Suppressor macrophage (primary cell): ENCODE measurements around the gene DHH.

Experiments used
- DNase-seq, 4 experiments: peaks; one replicate each; pipeline ENCODE4 v3.0.0-alpha.2; 2020 to 2022

The DHH gene

DNA sequence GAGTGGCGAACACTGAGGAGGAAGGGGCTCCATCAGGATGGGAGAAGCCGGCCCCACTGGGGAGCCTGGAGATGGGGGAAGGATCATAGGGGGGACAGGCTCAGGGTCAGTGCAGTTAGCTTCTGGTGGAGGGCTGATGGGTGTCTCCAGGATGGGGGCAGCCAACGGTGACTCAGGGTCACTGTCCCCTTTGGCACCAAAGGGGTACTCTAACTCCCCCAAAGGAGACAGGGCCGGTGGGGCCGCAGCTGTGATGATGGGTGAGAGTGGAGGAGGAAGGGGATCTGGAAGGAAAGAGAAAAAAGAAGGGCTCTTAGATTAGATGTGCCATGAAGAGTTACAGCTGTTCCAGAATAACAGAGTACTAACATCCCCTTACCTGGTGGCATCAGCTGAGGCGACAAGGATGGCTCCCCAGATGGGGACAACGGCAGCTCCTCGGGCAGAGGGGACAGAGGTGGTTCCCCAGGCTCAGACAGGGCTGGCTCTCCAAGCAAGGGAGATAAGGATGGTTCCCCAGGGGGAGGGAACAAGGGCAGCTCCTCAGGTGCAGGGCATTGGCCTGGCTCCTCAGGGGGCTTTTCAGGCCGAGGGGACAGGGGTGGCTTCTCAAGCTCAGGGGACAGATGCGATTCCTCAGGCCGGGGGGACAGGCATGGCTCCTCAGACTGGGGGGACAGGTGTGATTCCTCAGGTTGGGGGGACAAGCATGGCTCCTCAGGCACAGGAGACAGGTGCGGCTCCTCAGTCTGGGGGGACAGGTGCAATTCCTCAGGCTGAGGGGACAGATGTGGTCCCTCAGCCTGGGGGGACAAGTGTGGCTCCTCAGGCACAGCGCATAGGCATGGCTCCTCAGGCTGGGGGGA, 43.9 kb downstream of the DHH start:
- DNase-seq = no peak

DNA sequence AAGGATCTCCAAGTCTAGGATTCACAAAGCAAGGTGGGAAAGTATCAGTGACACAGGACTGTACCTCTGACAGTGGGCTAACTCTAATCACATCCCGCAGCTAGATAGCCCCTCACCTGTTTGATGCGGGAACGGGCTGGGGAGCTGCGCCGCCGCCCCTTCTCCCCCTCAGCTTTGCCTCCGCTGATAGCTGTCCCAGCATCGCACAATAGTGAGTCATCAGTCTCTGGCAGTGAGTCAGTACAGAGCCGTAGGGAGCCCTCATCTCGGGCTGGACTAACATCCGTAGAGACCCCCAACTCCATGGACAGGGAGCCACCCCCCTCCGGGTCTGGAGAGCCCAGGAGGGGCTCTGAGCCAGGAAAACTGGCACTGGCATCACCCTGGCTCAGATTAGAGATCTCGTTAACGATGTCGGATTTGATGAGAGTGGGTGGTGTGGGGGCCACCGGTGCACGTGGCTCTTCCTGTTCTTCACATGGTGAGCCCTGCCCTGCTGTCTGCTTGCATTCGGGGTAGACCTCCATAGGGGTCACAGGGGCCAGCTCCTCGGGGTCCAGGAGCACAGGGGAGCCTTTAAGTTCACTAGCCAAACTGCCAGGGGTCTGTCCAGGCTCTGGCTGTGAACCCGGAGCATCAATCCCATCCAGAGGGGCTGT, 44.9 kb downstream of the DHH start:
- peak in 1 of 4 experiments; percentile 1 for DNase-seq

DNA sequence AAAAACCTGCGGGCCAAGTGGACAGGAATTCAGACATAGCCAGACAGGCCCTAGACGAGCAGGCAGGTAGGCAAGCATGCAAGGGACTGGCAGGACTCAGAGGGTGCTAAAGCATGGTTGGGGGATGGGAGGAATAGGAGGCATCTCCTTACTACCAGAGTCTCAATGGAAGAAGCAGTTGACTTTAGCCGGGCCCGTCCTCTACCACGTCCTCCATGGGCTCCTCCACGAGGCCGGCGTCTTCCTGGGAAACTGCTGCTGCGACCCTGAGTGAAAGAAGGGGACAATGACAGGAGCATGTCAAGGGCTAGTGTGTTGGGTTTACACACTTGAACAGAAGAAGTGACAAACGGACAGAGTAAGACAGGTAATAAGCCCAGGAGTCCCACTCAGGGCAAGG, 45.6 kb downstream of the DHH start:
- no peak for DNase-seq

DNA sequence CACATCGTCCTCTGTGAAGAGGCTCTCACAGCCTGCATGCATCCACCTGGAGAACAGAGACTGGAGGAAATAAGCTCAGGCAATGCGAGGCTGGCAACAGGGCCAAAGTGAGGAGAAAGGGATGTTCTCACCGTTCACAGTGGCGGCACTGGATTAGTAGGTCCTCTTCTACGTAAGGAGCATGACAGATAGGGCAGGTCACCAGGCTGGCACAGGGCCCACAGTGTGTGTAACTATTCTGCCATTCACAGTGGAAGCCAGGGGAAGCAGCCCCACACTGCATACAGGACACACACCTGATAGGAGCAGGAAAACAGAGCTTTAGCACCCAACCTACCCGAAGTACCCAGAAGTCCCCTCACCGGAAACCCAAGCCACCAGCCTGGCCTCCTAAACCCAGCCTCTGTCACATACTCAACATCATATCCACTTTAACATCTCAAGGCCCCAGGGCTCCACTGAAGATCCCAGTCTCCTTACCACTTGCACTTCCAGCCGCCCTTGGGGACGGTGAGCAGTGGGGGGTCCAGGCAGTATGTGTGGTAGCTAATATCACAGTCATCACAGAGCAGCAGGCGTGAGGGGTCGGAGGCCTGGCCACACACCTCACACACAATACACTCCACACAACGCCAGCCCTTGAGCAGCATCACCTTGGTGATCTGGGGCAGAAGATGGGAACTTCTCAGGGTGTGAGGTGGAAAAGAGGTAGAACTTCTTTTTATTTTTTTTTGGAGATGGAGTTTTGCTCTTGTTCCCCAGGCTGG, 48.3 kb downstream of the DHH start:
- DNase-seq = no peak

- DNase-seq = no peak
Measured at GRCh38 chr12:49044660-49045059, 49.9 kb downstream of the DHH start.

- peak; percentile 73 to 90 (median 81) for DNase-seq
Measured at GRCh38 chr12:49043856-49044258, 50.7 kb downstream of the DHH start.

DNA sequence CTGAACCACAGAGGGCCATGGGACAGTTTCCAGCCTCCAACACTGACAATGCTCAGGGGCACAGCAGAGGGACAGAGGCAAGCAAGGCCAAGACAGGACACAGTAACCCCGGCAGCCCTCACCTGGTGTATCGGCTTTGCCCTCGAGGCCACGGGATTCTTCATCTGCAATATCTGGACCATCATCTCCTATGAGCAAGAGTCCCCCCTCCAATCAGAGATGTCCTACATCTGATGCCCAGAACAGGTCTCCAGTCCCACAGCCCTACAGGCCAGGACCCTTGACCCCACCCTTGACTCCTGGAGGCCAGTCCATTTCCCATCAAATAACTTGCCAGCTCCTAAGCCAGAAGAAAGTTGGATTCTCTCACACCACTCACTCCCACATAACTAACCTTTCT, 51.4 kb downstream of the DHH start:
- no peak for DNase-seq

GRCh38 chr12:49041881-49042484, 52.6 kb downstream of the DHH start:
- no peak for DNase-seq

GRCh38 chr12:49041036-49041880, 53.3 kb downstream of the DHH start:
- DNase-seq = no peak

DNA sequence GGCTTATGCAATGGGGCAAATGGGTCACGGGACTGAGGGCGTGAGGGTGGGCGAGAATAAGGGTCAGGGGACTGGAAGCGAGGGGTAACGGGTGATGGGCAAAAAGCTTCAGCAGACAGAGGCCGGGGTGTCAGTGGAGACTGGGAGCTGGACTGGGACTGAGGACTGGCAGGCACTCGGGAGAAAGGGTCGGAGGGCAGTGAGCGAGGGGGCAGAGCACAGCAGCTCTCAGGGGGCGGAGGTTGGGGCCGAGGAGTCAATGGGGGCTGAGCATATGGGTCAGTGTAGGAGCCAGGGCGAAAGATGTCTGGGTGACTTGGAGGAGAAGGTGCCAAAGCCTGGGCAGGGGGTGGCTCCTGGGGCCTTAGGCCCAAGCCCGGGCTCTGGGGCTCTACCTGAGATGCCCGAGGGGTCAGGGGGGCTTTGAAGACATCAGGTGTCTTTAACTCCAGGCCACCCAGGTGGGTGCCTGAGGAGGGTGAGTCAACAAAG, 54.2 kb downstream of the DHH start:
- DNase-seq = no peak

DNA sequence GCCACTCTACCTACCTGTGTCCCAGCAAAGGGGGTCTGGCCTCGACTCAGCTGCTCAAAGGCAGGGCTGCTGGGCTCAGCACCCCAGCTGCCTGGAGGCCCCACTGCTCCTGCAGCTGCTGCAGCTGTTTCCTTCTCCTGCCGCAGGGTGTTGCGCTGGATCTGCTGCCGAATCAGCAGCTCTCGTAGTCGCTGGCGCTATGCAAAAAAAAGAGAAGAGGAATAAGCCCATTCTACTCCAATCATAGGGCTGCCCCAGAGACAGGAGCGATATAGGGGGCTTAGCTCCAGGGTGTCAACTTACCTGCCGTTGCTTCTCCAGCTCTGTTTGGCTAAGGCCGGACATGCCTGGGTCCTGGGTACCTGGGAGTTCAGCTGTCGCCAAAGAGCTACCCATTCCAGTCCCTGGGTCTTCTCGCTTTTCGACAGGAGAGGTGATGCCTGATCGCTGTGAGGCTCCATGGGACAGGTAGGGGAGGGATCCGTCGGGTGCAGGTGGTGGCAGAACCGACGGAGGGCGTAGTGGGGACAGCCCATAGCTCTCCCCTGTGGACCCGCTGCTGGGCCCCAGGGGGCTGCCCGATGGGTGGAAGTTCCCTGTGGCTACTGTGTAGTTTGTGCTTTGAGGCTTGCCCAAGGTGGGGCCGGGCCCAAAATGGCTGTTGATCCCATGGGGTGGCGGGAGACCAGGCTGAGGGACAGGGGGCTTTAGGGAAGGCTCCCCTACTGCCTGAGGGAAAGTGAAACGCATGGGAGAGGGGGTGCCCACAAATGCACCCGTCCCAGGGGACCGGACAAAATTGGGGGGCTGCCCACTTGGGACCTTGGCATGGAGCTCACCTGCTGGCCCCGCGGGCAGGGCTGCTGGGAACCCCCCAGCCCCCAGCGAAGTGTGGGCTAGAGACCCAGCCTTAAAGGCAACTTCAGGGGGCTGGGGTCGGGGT, 54.9 kb downstream of the DHH start:
- no peak for DNase-seq

DNA sequence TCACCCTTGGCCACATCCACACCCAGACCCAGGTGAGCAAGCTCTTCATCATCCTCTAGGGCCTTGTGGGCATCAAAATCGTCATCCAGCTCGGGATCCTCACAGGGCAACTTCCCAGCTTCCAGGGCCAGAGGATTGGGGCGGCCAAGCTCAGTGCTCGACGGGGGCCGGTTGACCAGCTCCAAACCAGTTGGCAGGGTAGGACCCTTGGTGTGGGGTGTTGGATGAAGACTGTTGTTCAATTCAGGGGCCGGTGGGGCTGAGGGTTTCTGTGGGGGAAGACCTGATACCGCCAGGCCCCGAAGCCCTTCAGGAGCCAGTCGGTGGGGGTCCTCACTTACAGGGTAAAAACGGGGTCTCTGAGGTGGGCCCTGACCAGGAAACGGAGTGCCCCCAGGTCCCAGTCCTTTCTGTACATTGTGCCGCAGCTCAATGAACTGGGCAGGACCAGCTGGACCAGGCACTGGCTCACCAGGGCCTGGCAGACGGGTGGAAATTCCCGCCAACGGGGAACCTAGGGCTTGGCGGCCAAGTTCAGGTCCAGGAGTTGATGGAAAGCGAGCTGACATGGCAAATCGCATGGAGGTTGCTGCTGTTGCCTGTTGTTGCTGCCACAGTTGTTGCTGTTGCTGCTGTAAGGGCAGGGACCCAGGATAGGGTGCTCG, 56.2 kb downstream of the DHH start:
- DNase-seq = no peak

DNA sequence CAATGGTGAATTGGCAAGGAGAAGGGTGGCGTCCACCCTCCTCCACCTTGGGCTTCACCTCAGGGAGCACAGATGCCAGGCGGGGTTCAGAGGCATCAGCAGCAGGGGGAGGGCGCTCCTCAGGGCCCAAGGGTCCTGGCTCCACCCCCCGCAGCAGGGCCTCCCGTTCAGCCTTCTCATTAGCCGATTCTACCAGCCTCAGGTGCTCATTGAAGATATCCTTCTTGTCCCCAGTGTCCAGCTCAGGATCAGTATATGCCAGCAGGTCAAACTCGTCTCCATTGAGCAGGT, 56.7 kb downstream of the DHH start:
- no peak for DNase-seq

DNA sequence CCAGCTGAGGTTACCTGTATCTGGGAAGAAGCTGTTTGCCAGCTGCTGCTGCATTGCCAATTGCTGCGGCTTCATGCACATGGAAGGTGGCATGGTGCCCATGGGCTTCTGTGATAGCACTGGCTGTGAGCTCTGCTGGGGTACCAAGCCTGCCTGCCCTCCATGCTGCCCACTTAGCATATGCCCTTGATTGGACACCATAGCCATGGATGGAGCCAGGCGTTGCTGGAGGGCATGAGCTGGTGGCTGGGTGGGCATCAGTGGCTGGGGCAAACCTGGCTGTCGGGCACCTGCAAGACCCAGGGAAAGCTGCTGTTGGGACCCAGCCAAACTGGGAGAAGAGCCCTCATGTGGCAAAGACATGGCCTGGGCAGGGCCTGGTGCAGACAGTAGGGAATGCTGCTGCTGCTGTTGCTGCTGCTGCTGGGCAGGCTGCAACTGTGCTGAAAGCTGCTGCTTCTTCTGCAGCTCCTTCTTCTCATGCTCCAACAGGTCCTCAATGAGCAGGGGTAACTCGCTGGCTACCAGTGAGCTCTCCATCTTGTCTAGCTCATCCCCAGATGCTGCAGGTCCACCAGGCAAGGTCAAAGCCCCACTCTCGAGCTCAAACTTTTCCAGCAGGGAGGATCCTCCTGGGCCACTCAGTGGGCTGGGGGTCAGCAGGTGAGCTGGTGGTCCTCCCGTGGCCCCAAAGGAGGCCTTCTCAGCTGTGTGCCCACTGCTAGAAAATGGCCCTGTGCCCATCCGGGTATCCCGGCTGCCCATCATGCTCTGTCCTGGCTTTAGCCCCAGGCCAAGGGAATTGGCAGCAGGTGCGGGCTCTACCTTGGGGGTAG, 57.3 kb downstream of the DHH start:
- no peak for DNase-seq
